ENCODE measurements around the gene UNC13A. TPM values are rescaled to one million over a fixed set of nuclear protein-coding genes. Genes with fewer than 3 reads are reported as not detected.

The UNC13A gene
- total RNA-seq, 1 experiment from 2014 or later, result 22.2 TPM

DNA sequence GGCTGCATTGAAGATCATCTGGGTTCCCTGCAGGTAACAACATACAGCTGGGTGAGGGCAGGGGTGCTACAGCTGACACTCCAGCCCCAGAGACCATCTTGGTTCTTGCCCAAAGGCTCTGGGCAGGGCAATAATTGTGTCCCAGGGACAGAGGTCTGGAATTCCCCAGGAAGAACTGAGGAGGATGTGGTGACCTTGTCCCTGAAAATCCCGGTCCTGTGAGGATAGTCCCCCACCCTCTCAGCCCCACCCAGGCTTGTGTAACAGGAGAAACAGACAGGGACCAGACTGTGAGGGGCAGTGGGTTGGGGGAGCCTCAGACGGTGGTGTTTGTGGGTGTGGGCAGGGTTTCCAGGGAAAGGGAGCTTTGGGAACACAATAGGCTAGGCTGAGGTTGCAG is 69.2 kb downstream of the UNC13A start:
- peaks cover 5 to 32% (median 31%) of the 10 kb centered on the region in 3 experiments for H3K36me3 Mint-ChIP-seq (ENCODE audit: insufficient read depth in 1 of 3, low read depth in 3 of 3)
- Histone ChIP-seq H3K56ac (ENCODE audit: insufficient read length, low read depth, low read length) (no peak overlapping the region), H3K4me1 (ENCODE audit: insufficient read depth, low read length) (no peaks in the 10 kb centered on the region), H3K79me2 (ENCODE audit: insufficient read depth, low read length) (no peaks in the 10 kb centered on the region), H2BK120ac (ENCODE audit: low read depth, low read length, poor library complexity, severe bottlenecking) (no peak overlapping the region), H3K14ac (ENCODE audit: insufficient read depth, low read length) (no peak overlapping the region), H3K27me3 (ENCODE audit: insufficient read depth, low read length) (no peaks in the 10 kb centered on the region), H3K9me3 (ENCODE audit: control insufficient read depth, low read depth, low read length) (no peaks in the 10 kb centered on the region), H3K27ac (ENCODE audit: insufficient read length, low read depth, low read length) (no peak overlapping the region), H3K79me1 (ENCODE audit: insufficient read depth, low read depth, low read length, poor library complexity, severe bottlenecking) (no peaks in the 10 kb centered on the region), H4K91ac (ENCODE audit: insufficient read length, low read depth, low read length) (no peak overlapping the region), H3T11ph (ENCODE audit: low read length) (no peak overlapping the region), H2AFZ (ENCODE audit: low read length) (no peak overlapping the region), H2BK20ac (ENCODE audit: low read depth, low read length, poor library complexity, severe bottlenecking) (no peak overlapping the region), H3K18ac (ENCODE audit: insufficient read length, low read depth, low read length) (no peak overlapping the region), H3K23me2 (ENCODE audit: insufficient read length, low read depth, low read length, poor library complexity, severe bottlenecking) (no peaks in the 10 kb centered on the region), H4K5ac (ENCODE audit: insufficient read length, low read depth, low read length) (no peak overlapping the region), H4K8ac (replicated peaks; ENCODE audit: insufficient read length, low read depth, low read length) (no peak overlapping the region), H2BK12ac (ENCODE audit: insufficient read length, low read depth, low read length) (no peak overlapping the region), H4K20me1 (ENCODE audit: control insufficient read depth, insufficient read depth, insufficient read length) (peaks cover 2% of the 10 kb centered on the region), H3K23ac (ENCODE audit: insufficient read length, low read depth, low read length) (no peak overlapping the region), H2BK15ac (ENCODE audit: low read depth, low read length) (no peak overlapping the region), H3K9ac (ENCODE audit: extremely low read depth, insufficient read length, low read length) (no peak overlapping the region), H2BK5ac (ENCODE audit: insufficient read length, low read length) (no peak overlapping the region), H2AK5ac (ENCODE audit: insufficient read length, low read length) (no peak overlapping the region), H3K4me2 (ENCODE audit: insufficient read depth, insufficient read length, low read length) (no peak overlapping the region), H3K4ac (ENCODE audit: low read depth, low read length) (no peak overlapping the region)
- H3K4me1 Mint-ChIP-seq, result peaks cover 0 to 18% of the 10 kb centered on the region in 2 experiments; a peak in 2 of 4 replicates
- no peak overlapping the region for H3K4me3 Mint-ChIP-seq
- H3K9me3 Mint-ChIP-seq, result no peaks in the 10 kb centered on the region; a peak in 1 of 5 replicates
- H3K27me3 Mint-ChIP-seq (ENCODE audit: low read depth), result 0 out of 2 replicates have a peak, but pooled peaks cover 2% of the 10 kb centered on the region
- no CpG with 5 or more reads among the region's 2 CpGs for WGBS (ENCODE audit: extremely low coverage, insufficient read length, low lambda C conversion rate)
- TF ChIP-seq, protein P1, sequence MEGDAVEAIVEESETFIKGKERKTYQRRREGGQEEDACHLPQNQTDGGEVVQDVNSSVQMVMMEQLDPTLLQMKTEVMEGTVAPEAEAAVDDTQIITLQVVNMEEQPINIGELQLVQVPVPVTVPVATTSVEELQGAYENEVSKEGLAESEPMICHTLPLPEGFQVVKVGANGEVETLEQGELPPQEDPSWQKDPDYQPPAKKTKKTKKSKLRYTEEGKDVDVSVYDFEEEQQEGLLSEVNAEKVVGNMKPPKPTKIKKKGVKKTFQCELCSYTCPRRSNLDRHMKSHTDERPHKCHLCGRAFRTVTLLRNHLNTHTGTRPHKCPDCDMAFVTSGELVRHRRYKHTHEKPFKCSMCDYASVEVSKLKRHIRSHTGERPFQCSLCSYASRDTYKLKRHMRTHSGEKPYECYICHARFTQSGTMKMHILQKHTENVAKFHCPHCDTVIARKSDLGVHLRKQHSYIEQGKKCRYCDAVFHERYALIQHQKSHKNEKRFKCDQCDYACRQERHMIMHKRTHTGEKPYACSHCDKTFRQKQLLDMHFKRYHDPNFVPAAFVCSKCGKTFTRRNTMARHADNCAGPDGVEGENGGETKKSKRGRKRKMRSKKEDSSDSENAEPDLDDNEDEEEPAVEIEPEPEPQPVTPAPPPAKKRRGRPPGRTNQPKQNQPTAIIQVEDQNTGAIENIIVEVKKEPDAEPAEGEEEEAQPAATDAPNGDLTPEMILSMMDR (conservative IDR thresholded peaks at IDR 0.05), result no peak
- no peak overlapping the region; a peak in 1 of 7 replicates for H3K27ac Mint-ChIP-seq
- no peak for DNase-seq

All from H9 (cell line).